ENCODE data around the gene ETS1.

DNA sequence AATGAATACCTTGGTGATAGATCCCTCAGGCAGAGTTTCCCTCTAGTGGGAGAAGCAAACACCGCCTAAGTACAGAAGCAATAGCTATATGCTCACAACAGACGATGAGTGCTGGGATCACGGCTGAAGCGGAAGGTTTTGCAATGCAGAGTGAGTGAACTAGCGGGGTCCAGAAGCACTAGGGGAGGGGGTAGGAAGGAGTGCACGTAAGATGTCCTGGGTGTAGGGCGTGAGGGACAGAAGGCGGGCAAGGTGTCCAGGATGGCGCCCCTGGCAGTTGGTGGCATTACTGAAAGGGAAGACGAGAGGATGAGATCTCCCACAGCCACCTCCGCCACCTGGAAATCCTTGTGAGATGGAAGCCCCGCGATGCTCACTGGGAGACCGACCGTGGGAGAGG, 81.0 kb downstream of the ETS1 start:
- TF ChIP-seq, protein P1, sequence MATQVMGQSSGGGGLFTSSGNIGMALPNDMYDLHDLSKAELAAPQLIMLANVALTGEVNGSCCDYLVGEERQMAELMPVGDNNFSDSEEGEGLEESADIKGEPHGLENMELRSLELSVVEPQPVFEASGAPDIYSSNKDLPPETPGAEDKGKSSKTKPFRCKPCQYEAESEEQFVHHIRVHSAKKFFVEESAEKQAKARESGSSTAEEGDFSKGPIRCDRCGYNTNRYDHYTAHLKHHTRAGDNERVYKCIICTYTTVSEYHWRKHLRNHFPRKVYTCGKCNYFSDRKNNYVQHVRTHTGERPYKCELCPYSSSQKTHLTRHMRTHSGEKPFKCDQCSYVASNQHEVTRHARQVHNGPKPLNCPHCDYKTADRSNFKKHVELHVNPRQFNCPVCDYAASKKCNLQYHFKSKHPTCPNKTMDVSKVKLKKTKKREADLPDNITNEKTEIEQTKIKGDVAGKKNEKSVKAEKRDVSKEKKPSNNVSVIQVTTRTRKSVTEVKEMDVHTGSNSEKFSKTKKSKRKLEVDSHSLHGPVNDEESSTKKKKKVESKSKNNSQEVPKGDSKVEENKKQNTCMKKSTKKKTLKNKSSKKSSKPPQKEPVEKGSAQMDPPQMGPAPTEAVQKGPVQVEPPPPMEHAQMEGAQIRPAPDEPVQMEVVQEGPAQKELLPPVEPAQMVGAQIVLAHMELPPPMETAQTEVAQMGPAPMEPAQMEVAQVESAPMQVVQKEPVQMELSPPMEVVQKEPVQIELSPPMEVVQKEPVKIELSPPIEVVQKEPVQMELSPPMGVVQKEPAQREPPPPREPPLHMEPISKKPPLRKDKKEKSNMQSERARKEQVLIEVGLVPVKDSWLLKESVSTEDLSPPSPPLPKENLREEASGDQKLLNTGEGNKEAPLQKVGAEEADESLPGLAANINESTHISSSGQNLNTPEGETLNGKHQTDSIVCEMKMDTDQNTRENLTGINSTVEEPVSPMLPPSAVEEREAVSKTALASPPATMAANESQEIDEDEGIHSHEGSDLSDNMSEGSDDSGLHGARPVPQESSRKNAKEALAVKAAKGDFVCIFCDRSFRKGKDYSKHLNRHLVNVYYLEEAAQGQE (IDR thresholded peaks at IDR 0.05; ENCODE audit: insufficient read depth in 1 of 2, low read depth in 2 of 2, low read length in 2 of 2) = no peak
- TF ChIP-seq TAF1 (IDR thresholded peaks at IDR 0.05; ENCODE audit: borderline replicate concordance, insufficient read depth, low read length) (no peak), POLR2AphosphoS5 (IDR thresholded peaks at IDR 0.05; ENCODE audit: low read depth, low read length) (no peak)
